ENCODE measurements around the gene AIFM3. TPM values are rescaled to one million over a fixed set of nuclear protein-coding genes. Genes with fewer than 3 reads are reported as not detected.
A peak's percentile ranks its signal among the peaks of the same experiment; 100 is the strongest.

AIFM3 gene
- total RNA-seq, 1 experiment from 2014 or later, result 7.4 TPM

GRCh38 chr22:20953668-20954500, 13.2 kb upstream of the AIFM3 start:
- ChIA-PET CTCF (no interaction called here), POLR2A (ENCODE audit: unreplicated experiment) (interaction anchor here (0.7 kb wide), 1 partner anchor 73 kb away, joined by 9 read pairs; no protein-coding TSS in a partner anchor)
- H3K27ac ChIP-seq, result peak overlapping the region; percentile 50
- H4K20me1 ChIP-seq (ENCODE audit: insufficient read depth), result peaks cover 10% of the 10 kb centered on the region
- no peak for DNase-seq
- no peaks in the 10 kb centered on the region for H3K9me2 ChIP-seq (ENCODE audit: insufficient read depth)
- peaks cover 45% of the 10 kb centered on the region for H3F3A ChIP-seq (ENCODE audit: insufficient read depth, low read depth)
- no peaks in the 10 kb centered on the region; the same call in 1 of the 2 replicates for H3K36me3 ChIP-seq (ENCODE audit: low read depth)
- no peak overlapping the region for H3K4me2 ChIP-seq
- no peak overlapping the region for H3K4me3 ChIP-seq
- H3K4me1 ChIP-seq (replicated peaks; ENCODE audit: insufficient read depth), result peaks cover 9% of the 10 kb centered on the region; the same call in 1 of the 2 replicates
- no peaks in the 10 kb centered on the region for H3K27me3 ChIP-seq (ENCODE audit: insufficient read depth, low read depth)
- no TSS peak for BruUV-seq (replicated peaks)
- no peak overlapping the region for H2AFZ ChIP-seq
- TF ChIP-seq CTCF (conservative IDR thresholded peaks at IDR 0.05), result no peak
- no peak for TF ChIP-seq EZH2 (IDR thresholded peaks at IDR 0.05; ENCODE audit: low read depth)
- intact Hi-C loops (cut with micrococcal nuclease; ENCODE audit: unreplicated experiment), result no loop called here
- no peaks in the 10 kb centered on the region for H3K9me3 ChIP-seq (ENCODE audit: insufficient read depth, low read depth)
- H3K79me2 ChIP-seq (ENCODE audit: low read depth), result peaks cover 54% of the 10 kb centered on the region

- Histone ChIP-seq H2AFZ (no peak overlapping the region), H3K27me3 (ENCODE audit: insufficient read depth, low read depth) (no peaks in the 10 kb centered on the region), H3K4me3 (no peak overlapping the region), H3K36me3 (ENCODE audit: low read depth) (no peaks in the 10 kb centered on the region), H3K9me3 (ENCODE audit: insufficient read depth, low read depth) (no peaks in the 10 kb centered on the region), H3K79me2 (ENCODE audit: low read depth) (peaks cover 38% of the 10 kb centered on the region), H3K9me2 (ENCODE audit: insufficient read depth) (no peaks in the 10 kb centered on the region), H3K27ac (peak overlapping the region; percentile 57; the same call in 1 of the 2 replicates), H4K20me1 (ENCODE audit: insufficient read depth) (peaks cover 4% of the 10 kb centered on the region; the same call in 1 of the 2 replicates), H3K4me2 (peak overlapping the region; percentile 71; the same call in 1 of the 2 replicates), H3F3A (ENCODE audit: insufficient read depth, low read depth) (peaks cover 34% of the 10 kb centered on the region), H3K4me1 (replicated peaks; ENCODE audit: insufficient read depth) (peaks cover 9% of the 10 kb centered on the region; the same call in 1 of the 2 replicates)
- TF ChIP-seq EZH2 (IDR thresholded peaks at IDR 0.05; ENCODE audit: low read depth) (no peak), CTCF (conservative IDR thresholded peaks at IDR 0.05) (no peak)
- intact Hi-C loops (cut with micrococcal nuclease; ENCODE audit: unreplicated experiment), result loop anchor here (5.0 kb wide), 1 partner anchor 38 kb away; the partner anchor contains the start of gene CRKL
- DNase-seq, result no peak
- POLR2A ChIA-PET (ENCODE audit: unreplicated experiment), result no interaction called here
- CTCF ChIA-PET, result no interaction called here
- BruUV-seq (replicated peaks), result no TSS peak
Observed at GRCh38 chr22:20955548-20955947, 11.5 kb upstream of the AIFM3 start.

- H3K27ac ChIP-seq, result peak overlapping the region; percentile 57
- CTCF ChIA-PET, result interaction anchor here (0.6 to 1.9 kb wide), 3 partner anchors 65 to 71 kb away, joined by 3 to 5 read pairs (median 4); no protein-coding TSS in a partner anchor
- H2AFZ ChIP-seq, result peak overlapping the region; percentile 83; the same call in 1 of the 2 replicates
- H4K20me1 ChIP-seq (ENCODE audit: insufficient read depth), result no peaks in the 10 kb centered on the region; the same call in 1 of the 2 replicates
- H3K9me3 ChIP-seq (ENCODE audit: insufficient read depth, low read depth), result no peaks in the 10 kb centered on the region
- POLR2A ChIA-PET (ENCODE audit: unreplicated experiment), result interaction anchor here (0.6 kb wide), 3 partner anchors 16 to 150 kb away, joined by 4 to 13 read pairs (median 6); no protein-coding TSS in a partner anchor
- H3K27me3 ChIP-seq (ENCODE audit: insufficient read depth, low read depth), result no peaks in the 10 kb centered on the region
- H3K9me2 ChIP-seq (ENCODE audit: insufficient read depth), result no peaks in the 10 kb centered on the region
- peaks cover 9% of the 10 kb centered on the region; the same call in 1 of the 2 replicates for H3K4me1 ChIP-seq (replicated peaks; ENCODE audit: insufficient read depth)
- peaks cover 28% of the 10 kb centered on the region for H3K79me2 ChIP-seq (ENCODE audit: low read depth)
- BruUV-seq (replicated peaks), result no TSS peak
- peak overlapping the region; percentile 71 for H3K4me2 ChIP-seq
- DNase-seq, result peak; percentile 66 to 82
- intact Hi-C loops (cut with micrococcal nuclease; ENCODE audit: unreplicated experiment), result loop anchor here (2.0 to 5.0 kb wide), 2 partner anchors 39 to 72 kb away; partner anchors contain the start of gene CRKL
- peaks cover 28% of the 10 kb centered on the region for H3F3A ChIP-seq (ENCODE audit: insufficient read depth, low read depth)
- H3K4me3 ChIP-seq, result peak overlapping the region; percentile 84
- no peaks in the 10 kb centered on the region for H3K36me3 ChIP-seq (ENCODE audit: low read depth)
- peak; percentile 53; the same call in 1 of the 2 replicates for TF ChIP-seq CTCF (conservative IDR thresholded peaks at IDR 0.05)
- no peak for TF ChIP-seq EZH2 (IDR thresholded peaks at IDR 0.05; ENCODE audit: low read depth)
Observed at GRCh38 chr22:20956258-20957101, 10.6 kb upstream of the AIFM3 start.

All from PC-9 (cell line).